GM23338 (cell line): Measurements from ENCODE around the gene UPF2. TPM values are rescaled to one million over a fixed set of nuclear protein-coding genes. Genes with fewer than 3 reads are reported as not detected.

Experiments used
- ATAC-seq: fragments of 200-7000 bp; cut with Tn5 transposase; 3 replicates; pipeline ENCODE4 v1.9.1; 2020
- DNase-seq: peaks from one replicate; pipeline ENCODE4 v3.0.0-alpha.2; 2015; ENCODE audit warnings: low spot score
- H2AFZ ChIP-seq: fragments of 200-600 bp; sonication (generic); 2 replicates; pipeline ENCODE4 v1.8.0; 2016; ENCODE audit warnings: antibody characterized with exemption, mild to moderate bottlenecking, moderate library complexity
- H3F3A ChIP-seq: fragments of 200-600 bp; sonication (generic); replicated peaks from 2 replicates; pipeline ENCODE4 v1.8.0; 2017; ENCODE audit warnings: antibody characterized with exemption, mixed run types, low read depth
- H3K27ac ChIP-seq: fragments of 200-600 bp; sonication (generic); 2 replicates; pipeline ENCODE4 v1.6.1; 2016; ENCODE audit warnings: low read depth
- H3K27me3 ChIP-seq: fragments of 200-600 bp; sonication (generic); 2 replicates; pipeline ENCODE4 v1.8.0; 2016; ENCODE audit warnings: mild to moderate bottlenecking, mixed run types, moderate library complexity; ENCODE audit not compliant: insufficient read depth
- H3K36me3 ChIP-seq: fragments of 200-600 bp; sonication (generic); 2 replicates; pipeline ENCODE4 v1.8.0; 2016; ENCODE audit warnings: mild to moderate bottlenecking; ENCODE audit not compliant: insufficient read depth
- H3K4me1 ChIP-seq: fragments of 200-600 bp; sonication (generic); 2 replicates; pipeline ENCODE4 v1.8.0; 2016; ENCODE audit warnings: mild to moderate bottlenecking, moderate library complexity; ENCODE audit not compliant: insufficient read depth
- H3K4me2 ChIP-seq: fragments of 200-600 bp; sonication (generic); 2 replicates; pipeline ENCODE4 v1.7.1; 2017; ENCODE audit warnings: mixed run types
- H3K4me3 ChIP-seq: fragments of 200-600 bp; sonication (generic); 2 replicates; pipeline ENCODE4 v1.6.1; 2016; ENCODE audit warnings: mixed run types
- H3K79me2 ChIP-seq: fragments of 200-600 bp; sonication (generic); replicated peaks from 2 replicates; pipeline ENCODE4 v1.8.0; 2017; ENCODE audit warnings: mild to moderate bottlenecking; ENCODE audit not compliant: insufficient read depth
- H3K9me2 ChIP-seq: fragments of 200-600 bp; sonication (generic); 2 replicates; pipeline ENCODE4 v1.8.0; 2017; ENCODE audit not compliant: insufficient read depth
- H4K20me1 ChIP-seq: fragments of 200-600 bp; sonication (generic); replicated peaks from 2 replicates; pipeline ENCODE4 v1.8.0; 2017; ENCODE audit warnings: mild to moderate bottlenecking; ENCODE audit not compliant: insufficient read depth
- H3K27ac Mint-ChIP-seq: 2 replicates; pipeline ENCODE4 v1.8.0; 2020; ENCODE audit warnings: inconsistent platforms, mild to moderate bottlenecking, moderate library complexity, mixed read lengths
- H3K27me3 Mint-ChIP-seq: 3 replicates; pipeline ENCODE4 v1.8.0; 2022; ENCODE audit warnings: low read depth, mild to moderate bottlenecking, moderate library complexity, mixed read lengths, inconsistent platforms; ENCODE audit not compliant: insufficient read depth, poor library complexity
- H3K36me3 Mint-ChIP-seq: 3 replicates; pipeline ENCODE4 v1.8.0; 2021; ENCODE audit warnings: low read depth, mild to moderate bottlenecking, inconsistent platforms, moderate library complexity, mixed read lengths
- H3K4me1 Mint-ChIP-seq: 3 replicates; pipeline ENCODE4 v1.8.0; 2020; ENCODE audit warnings: mild to moderate bottlenecking, inconsistent platforms, mixed read lengths
- H3K4me3 Mint-ChIP-seq: 3 replicates; pipeline ENCODE4 v1.8.0; 2021; ENCODE audit warnings: moderate library complexity, mild to moderate bottlenecking, inconsistent platforms, mixed read lengths
- H3K9me3 Mint-ChIP-seq: 3 replicates; pipeline ENCODE4 v1.8.0; 2020; ENCODE audit warnings: moderate library complexity, mild to moderate bottlenecking, inconsistent platforms, mixed read lengths
- CTCF ChIP-seq, 2 experiments: fragments of 200-600 bp in 1 of 2; sonication (generic) in 1 of 2; conservative IDR thresholded peaks; 2 replicates each; pipeline versions ENCODE4 v1.5.1 to v1.6.1; 2016 to 2017; ENCODE audit warnings: antibody characterized with exemption in 2 of 2, low read depth in 2 of 2, mild to moderate bottlenecking in 2 of 2, moderate library complexity in 1 of 2
- ETS1 ChIP-seq: IDR thresholded peaks from 2 replicates; pipeline ENCODE4 v1.6.1; 2016; ENCODE audit warnings: antibody characterized with exemption
- EZH2 ChIP-seq: fragments of 200-600 bp; sonication (generic); IDR thresholded peaks from one replicate; pipeline ENCODE4 v1.8.0; 2017; ENCODE audit warnings: antibody characterized with exemption, mild to moderate bottlenecking, low read depth; ENCODE audit not compliant: unreplicated experiment
- JUNB ChIP-seq: IDR thresholded peaks from one replicate; pipeline ENCODE4 v1.6.1; 2016; ENCODE audit warnings: antibody characterized with exemption; ENCODE audit not compliant: unreplicated experiment
- POLR2AphosphoS5 ChIP-seq: IDR thresholded peaks from 2 replicates; pipeline ENCODE4 v1.6.1; 2016; ENCODE audit warnings: antibody characterized with exemption, low read depth
- REST ChIP-seq: IDR thresholded peaks from one replicate; pipeline ENCODE4 v1.6.1; 2018; ENCODE audit warnings: antibody characterized with exemption; ENCODE audit not compliant: unreplicated experiment
- STAT1 ChIP-seq: IDR thresholded peaks from one replicate; pipeline ENCODE4 v1.6.1; 2016; ENCODE audit warnings: antibody characterized with exemption; ENCODE audit not compliant: unreplicated experiment
- ZNF114 ChIP-seq: fragments of 250-450 bp; sonication (Bioruptor Pico); IDR thresholded peaks from 2 replicates; pipeline ENCODE4 v1.5.0; 2020; ENCODE audit warnings: mild to moderate bottlenecking, moderate library complexity
- ZNF462 ChIP-seq: fragments of 250-450 bp; sonication (Bioruptor Pico); IDR thresholded peaks from 2 replicates; pipeline ENCODE4 v1.5.0; 2020; ENCODE audit warnings: mild to moderate bottlenecking, moderate library complexity
- polyA plus RNA-seq: library from polyadenylated mRNA; unstranded; fragments of >200 nt; fragmentation: Nextera tagmentation; extraction: Ambion mirVana; gene quantifications from 2 replicates; pipeline ENCODE4 v1.2.1, GENCODE V29; 2016
- total RNA-seq: library from RNA; depleted of rRNA; stranded (reverse); fragments of >200 nt; shearing (Covaris generic); gene quantifications from 2 replicates; pipeline ENCODE4 v1.2.3, GENCODE V29; 2014

Gene UPF2
- total and polyA plus RNA-seq, 2 experiments from 2014 or later: 29.0 to 78.5 TPM

- Histone ChIP-seq H3K4me2 (no peak overlapping the region), H3K4me3 (no peak overlapping the region), H3K9me2 (no peaks in the 10 kb centered on the region), H3F3A (0 out of 2 replicates have a peak, but pooled peaks cover 5% of the 10 kb centered on the region), H3K36me3 (peaks cover 14% of the 10 kb centered on the region; the same call in 1 of the 2 replicates), H3K27me3 (no peaks in the 10 kb centered on the region), H2AFZ (no peak overlapping the region), H3K4me1 (peaks cover 4% of the 10 kb centered on the region; the same call in 1 of the 2 replicates), H3K27ac (no peak overlapping the region), H3K79me2 (no peaks in the 10 kb centered on the region), H4K20me1 (no peaks in the 10 kb centered on the region)
- TF ChIP-seq REST (no peak), STAT1 (no peak), ZNF462 (no peak), EZH2 (no peak), ETS1 (no peak), POLR2AphosphoS5 (no peak), CTCF (conservative IDR thresholded peaks at IDR 0.05; ENCODE audit: low read depth in 2 of 2) (no peak), JUNB (no peak), ZNF114 (no peak)
- no peaks in the 10 kb centered on the region for H3K9me3 Mint-ChIP-seq
- H3K4me3 Mint-ChIP-seq: no peak overlapping the region
- no peak overlapping the region for H3K27ac Mint-ChIP-seq
- DNase-seq (no peak), ATAC-seq (no peak)
- peaks cover 11% of the 10 kb centered on the region for H3K27me3 Mint-ChIP-seq
- peaks cover 15% of the 10 kb centered on the region for H3K4me1 Mint-ChIP-seq
- H3K36me3 Mint-ChIP-seq: peaks cover 27% of the 10 kb centered on the region
These were observed 123.3 kb downstream of the UPF2 start for GRCh38 chr10:11919271-11919670.
